Peyer's patch (tissue), 4 donors: Measurements from ENCODE around the gene FAM229A. TPM values are rescaled to one million over a fixed set of nuclear protein-coding genes. Genes with fewer than 3 reads are reported as not detected.
A peak's percentile ranks its signal among the peaks of the same experiment; 100 is the strongest.

Experiments used
- DNase-seq, 3 donors: peaks; one replicate each; pipeline ENCODE4 v3.0.0-alpha.2; 2017 to 2019
- H3K27ac ChIP-seq, 4 donors: fragments of 200-600 bp; sonication (generic); one replicate each; pipeline ENCODE4 v1.5.1; 2016 to 2019
- H3K27me3 ChIP-seq, 2 donors: fragments of 200-600 bp; sonication (generic); one replicate each; pipeline ENCODE4 v1.5.1; 2019
- H3K36me3 ChIP-seq, 3 donors: fragments of 200-600 bp; sonication (generic); one replicate each; pipeline ENCODE4 v1.5.1; 2016 to 2019
- H3K4me1 ChIP-seq, 4 donors: fragments of 200-600 bp; sonication (generic); one replicate each; pipeline ENCODE4 v1.5.1; 2016 to 2019
- H3K4me3 ChIP-seq, 4 donors: fragments of 200-600 bp; sonication (generic); 1 replicate in 3 of 4; 2 replicates in 1 of 4; pipeline ENCODE4 v1.5.1; 2016 to 2019; ENCODE audit warnings: mild to moderate bottlenecking in 1 of 4
- H3K9me3 ChIP-seq, 4 donors: fragments of 200-600 bp; sonication (generic); one replicate each; pipeline ENCODE4 v1.5.1; 2016 to 2019; ENCODE audit warnings: mild to moderate bottlenecking in 1 of 4
- CTCF ChIP-seq, 6 experiments: fragments of 450-650 bp in 4 of 6; fragments of 200-600 bp in 2 of 6; sonication (generic) in 1 of 6; IDR thresholded peaks; one replicate each; pipeline ENCODE4 v1.5.1; 2017 to 2019; ENCODE audit warnings: antibody characterized with exemption in 6 of 6, mild to moderate bottlenecking in 3 of 6, moderate library complexity in 1 of 6
- POLR2A ChIP-seq, 2 donors: fragments of 450-650 bp; IDR thresholded peaks; one replicate each; pipeline ENCODE4 v1.5.1; 2017; ENCODE audit warnings: antibody characterized with exemption in 2 of 2, mild to moderate bottlenecking in 2 of 2, moderate library complexity in 2 of 2
- total RNA-seq, 4 donors: library from RNA; depleted of rRNA; stranded (reverse); fragments of >200 nt; gene quantifications; one replicate each; pipeline ENCODE4 v1.1.0, GENCODE V29; 2016

Gene FAM229A
- total RNA-seq, 4 donors from 2014 or later: 15.7 to 44.5 (median 25.6) TPM

GRCh38 chr1:32353886-32354570 is 8.3 kb downstream of the FAM229A start:
- DNase-seq: peak in 1 of 3 donors; percentile 59
- Histone ChIP-seq H3K27ac (peak overlapping the region in 2 of 4 donors; percentile 8 to 22), H3K27me3 (no peaks in the 10 kb centered on the region), H3K4me1 (peaks cover 0 to 22% (median 0%) of the 10 kb centered on the region in 4 donors), H3K4me3 (no peak overlapping the region), H3K36me3 (no peaks in the 10 kb centered on the region), H3K9me3 (no peaks in the 10 kb centered on the region)
- TF ChIP-seq POLR2A (IDR thresholded peaks at IDR 0.05): no peak
- no peak for TF ChIP-seq CTCF (IDR thresholded peaks at IDR 0.05)

- TF ChIP-seq POLR2A (IDR thresholded peaks at IDR 0.05) (no peak), CTCF (IDR thresholded peaks at IDR 0.05) (no peak)
- no peak overlapping the region for H3K4me3 ChIP-seq
- no peaks in the 10 kb centered on the region for H3K9me3 ChIP-seq
- H3K4me1 ChIP-seq: peaks cover 0 to 22% (median 0%) of the 10 kb centered on the region in 4 donors
- H3K27me3 ChIP-seq: no peaks in the 10 kb centered on the region
- no peak for DNase-seq
- H3K27ac ChIP-seq: peak overlapping the region in 3 of 4 donors; percentile 8 to 50 (median 22)
- no peaks in the 10 kb centered on the region for H3K36me3 ChIP-seq
Observed at GRCh38 chr1:32353431-32353830, 8.9 kb downstream of the FAM229A start.

- no peak for DNase-seq
- H3K4me1 ChIP-seq: peaks cover 0 to 22% (median 0%) of the 10 kb centered on the region in 4 donors
- H3K36me3 ChIP-seq: no peaks in the 10 kb centered on the region
- no peaks in the 10 kb centered on the region for H3K9me3 ChIP-seq
- H3K4me3 ChIP-seq: no peak overlapping the region
- TF ChIP-seq CTCF (IDR thresholded peaks at IDR 0.05) (no peak), POLR2A (IDR thresholded peaks at IDR 0.05) (no peak)
- no peaks in the 10 kb centered on the region for H3K27me3 ChIP-seq
- H3K27ac ChIP-seq: peak overlapping the region in 3 of 4 donors; percentile 22 to 92 (median 50)
Observed at GRCh38 chr1:32352831-32353383, 9.4 kb downstream of the FAM229A start.

GRCh38 chr1:32352239-32352745 is 10.0 kb downstream of the FAM229A start:
- no peak for DNase-seq
- Histone ChIP-seq H3K27ac (peak overlapping the region; percentile 87 to 95 (median 90)), H3K27me3 (no peaks in the 10 kb centered on the region), H3K4me1 (peaks cover 0 to 22% (median 0%) of the 10 kb centered on the region in 4 donors), H3K36me3 (no peaks in the 10 kb centered on the region), H3K9me3 (no peaks in the 10 kb centered on the region), H3K4me3 (peak overlapping the region; percentile 64 to 86 (median 75))
- no peak for TF ChIP-seq CTCF (IDR thresholded peaks at IDR 0.05)
- no peak for TF ChIP-seq POLR2A (IDR thresholded peaks at IDR 0.05)

- H3K4me3 ChIP-seq: peak overlapping the region; percentile 64 to 86 (median 75)
- H3K27ac ChIP-seq: peak overlapping the region; percentile 87 to 95 (median 90)
- peak; percentile 95 to 97 (median 95) for DNase-seq
- TF ChIP-seq CTCF (IDR thresholded peaks at IDR 0.05): peak in 1 of 6 experiments; percentile 3
- TF ChIP-seq POLR2A (IDR thresholded peaks at IDR 0.05): peak; percentile 69 to 70
- H3K27me3 ChIP-seq: no peaks in the 10 kb centered on the region
- H3K36me3 ChIP-seq: no peaks in the 10 kb centered on the region
- no peaks in the 10 kb centered on the region for H3K9me3 ChIP-seq
- peaks cover 0 to 22% (median 0%) of the 10 kb centered on the region in 4 donors for H3K4me1 ChIP-seq
Observed at GRCh38 chr1:32351399-32352238, 10.7 kb downstream of the FAM229A start.
